CMK (cell line): ENCODE results near the gene GPS1.
"Not testable (repeated sequence)": the region's sequence is repeated elsewhere in the genome, so short reads cannot be mapped to it uniquely, and the experiment has no call there.

Experiments used
- DNase-seq: peaks from one replicate; pipeline ENCODE4 v3.0.0-alpha.2; 2010; ENCODE audit warnings: low read depth

GPS1 gene

DNA sequence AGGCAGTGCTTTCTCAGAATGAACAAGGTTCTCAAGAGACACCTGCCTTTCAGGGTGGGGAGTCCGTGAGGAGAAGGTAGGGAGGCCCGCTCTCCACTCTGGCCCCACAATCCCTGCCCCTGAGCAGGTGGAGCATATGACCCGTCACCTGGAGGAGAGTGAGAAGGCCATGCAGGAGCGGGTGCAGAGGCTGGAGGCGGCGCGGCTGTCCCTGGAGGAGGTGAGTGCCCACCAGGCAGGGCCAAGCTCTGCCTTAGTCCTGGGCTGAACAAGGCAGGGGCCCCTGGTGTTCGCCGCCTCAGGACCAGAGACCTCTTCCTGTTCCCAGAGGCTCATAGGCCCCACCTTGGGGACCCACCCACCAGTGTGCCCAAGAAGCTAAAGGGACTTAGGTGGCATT lies 22.7 kb upstream of the GPS1 start:
- no peak for DNase-seq

DNA sequence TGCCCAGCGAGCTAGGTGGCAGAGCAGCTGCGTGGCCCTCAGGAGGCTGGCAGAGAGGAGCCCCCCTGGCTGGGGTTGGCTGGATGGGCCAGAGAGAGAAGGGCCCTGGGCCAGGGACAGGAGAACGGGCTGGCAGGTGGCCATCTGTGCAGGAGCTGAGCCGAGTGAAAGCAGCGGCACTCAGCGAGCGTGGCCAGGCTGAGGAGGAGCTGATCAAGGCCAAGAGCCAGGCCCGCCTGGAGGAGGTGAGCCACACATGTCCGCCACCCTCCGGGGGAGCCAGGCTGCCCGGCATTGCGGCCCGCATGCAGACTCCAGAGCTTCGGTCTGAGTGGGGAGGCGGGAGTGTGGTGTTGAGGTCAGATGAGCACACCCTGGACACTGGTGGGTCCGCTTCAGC lies 22.3 kb upstream of the GPS1 start:
- no peak for DNase-seq

DNA sequence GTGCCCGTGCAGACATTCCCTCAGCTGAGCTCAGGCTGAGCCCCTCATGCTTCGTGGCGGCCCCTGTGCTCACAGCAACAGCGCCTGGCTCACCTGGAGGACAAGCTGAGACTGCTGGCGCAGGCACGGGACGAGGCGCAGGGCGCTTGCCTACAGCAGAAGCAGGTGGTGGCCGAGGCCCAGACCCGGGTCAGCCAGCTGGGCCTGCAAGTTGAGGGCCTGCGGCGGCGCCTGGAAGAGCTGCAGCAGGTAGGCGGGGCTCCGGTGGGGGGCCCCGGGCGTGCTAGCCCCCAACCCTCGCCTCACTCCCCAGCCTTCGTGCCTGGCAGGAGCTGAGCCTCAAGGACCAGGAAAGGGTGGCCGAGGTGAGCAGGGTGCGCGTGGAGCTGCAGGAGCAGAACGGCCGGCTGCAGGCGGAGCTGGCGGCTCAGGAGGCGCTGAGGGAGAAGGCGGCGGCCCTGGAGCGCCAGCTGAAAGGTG lies 21.7 kb upstream of the GPS1 start:
- DNase-seq: no peak

DNA sequence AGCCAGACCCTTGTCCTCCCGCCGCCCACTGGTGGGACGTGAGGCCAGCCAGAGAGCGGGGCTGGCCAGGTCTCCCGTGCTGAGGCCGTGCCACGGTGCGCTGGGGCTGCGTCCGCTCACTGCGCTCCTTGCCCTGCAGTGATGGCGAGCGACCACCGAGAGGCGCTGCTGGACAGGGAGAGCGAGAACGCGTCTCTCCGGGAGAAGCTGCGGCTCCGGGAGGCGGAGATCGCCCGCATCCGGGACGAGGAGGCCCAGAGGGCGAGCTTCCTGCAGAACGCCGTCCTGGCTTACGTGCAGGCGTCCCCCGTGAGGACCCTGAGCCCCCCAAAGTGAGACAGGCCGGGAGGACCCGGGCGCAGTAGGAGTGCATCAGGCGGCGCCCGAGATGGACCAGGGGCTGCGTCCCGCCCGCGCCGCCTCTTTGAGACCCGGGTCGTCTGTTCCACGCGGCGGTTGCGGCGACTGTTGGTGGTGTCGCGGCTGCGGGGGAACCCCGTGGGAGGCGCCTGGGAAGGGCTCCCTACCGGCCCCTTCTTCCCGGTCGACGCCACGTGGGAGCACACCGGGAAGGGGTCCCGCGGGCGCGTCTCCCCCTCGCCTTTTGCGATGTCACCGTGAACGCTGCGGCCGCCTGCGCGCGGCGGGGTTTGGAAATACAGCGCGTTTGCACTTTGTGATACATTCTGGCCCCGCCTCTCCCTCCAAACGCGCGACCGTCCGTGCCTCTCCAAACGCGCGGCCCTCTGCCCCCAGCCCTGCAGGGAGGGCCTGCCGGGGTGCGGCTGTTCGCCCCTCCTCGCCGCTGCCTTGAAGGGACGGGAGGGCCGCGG lies 21.0 kb upstream of the GPS1 start:
- DNase-seq: peak; percentile 84

DNA sequence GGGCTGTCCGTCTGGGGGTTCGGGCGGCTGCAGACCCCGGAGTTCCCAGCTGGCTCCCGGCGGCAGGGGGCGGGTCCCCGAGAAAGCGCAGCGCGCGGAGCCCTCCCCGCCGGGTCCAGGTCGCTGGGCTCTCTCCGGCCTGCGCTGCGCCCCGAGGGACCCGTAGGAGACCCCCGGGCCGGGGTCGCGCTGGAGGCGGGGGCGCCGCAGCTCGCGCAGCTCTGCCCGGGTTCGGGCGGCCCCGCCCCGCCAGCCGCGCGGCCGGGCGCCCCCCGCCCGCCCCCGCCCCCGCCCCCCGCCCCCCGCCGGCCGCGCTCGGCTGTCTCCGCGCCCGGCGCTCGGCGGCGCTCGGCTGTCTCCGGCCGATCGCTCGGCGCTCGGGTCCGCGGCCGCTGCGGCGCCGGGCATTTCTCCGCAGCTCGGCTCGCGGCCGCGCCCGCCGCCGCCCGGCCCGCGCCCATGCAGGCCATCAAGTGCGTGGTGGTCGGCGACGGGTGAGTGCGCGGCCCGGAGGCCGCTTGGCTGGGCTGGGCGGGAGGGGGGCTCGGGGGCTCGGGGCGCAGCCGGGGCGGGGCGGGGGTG lies 20.3 kb upstream of the GPS1 start, which contains the start of gene RAC3:
Gene RAC3 (plus strand): TSS at position 376 of the 582 bp plus-strand sequence. CDS start 84 bp downstream, at position 460.
- DNase-seq: no peak

DNA sequence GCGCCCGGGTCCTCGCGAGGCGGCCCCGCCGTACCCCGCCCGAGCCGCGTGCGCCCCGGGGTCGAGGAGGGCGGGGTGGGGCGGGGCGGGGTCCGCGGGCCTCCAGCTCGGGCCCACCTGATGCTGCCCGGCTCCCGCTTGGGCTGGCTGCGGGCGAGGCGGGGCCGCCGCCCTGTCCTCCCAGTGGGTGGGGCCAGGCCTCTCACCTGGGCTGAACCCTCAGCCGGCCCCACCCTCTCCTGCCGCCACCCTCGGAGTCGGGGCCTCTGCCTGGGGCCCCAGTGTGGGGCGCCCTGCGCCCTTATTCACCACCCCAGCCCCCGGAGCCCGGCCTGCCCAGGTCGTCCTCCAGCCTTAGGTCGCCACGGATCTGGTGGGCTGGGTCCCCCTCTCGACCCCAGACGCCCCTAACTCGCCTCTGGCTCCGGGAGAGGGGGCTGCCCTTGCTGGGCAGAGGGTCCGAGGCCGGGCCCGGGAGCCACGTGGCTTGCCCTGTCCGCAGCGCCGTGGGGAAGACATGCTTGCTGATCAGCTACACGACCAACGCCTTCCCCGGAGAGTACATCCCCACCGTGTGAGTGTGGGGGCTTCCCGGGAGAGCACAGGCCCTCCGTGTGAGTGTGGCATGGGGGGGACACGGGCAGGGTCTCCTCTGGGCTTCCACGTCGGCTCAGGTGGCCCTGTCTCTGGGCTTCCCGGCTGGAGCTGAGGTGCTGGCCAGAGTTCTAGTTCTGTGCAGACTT lies 19.6 kb upstream of the GPS1 start:
- no peak for DNase-seq

DNA sequence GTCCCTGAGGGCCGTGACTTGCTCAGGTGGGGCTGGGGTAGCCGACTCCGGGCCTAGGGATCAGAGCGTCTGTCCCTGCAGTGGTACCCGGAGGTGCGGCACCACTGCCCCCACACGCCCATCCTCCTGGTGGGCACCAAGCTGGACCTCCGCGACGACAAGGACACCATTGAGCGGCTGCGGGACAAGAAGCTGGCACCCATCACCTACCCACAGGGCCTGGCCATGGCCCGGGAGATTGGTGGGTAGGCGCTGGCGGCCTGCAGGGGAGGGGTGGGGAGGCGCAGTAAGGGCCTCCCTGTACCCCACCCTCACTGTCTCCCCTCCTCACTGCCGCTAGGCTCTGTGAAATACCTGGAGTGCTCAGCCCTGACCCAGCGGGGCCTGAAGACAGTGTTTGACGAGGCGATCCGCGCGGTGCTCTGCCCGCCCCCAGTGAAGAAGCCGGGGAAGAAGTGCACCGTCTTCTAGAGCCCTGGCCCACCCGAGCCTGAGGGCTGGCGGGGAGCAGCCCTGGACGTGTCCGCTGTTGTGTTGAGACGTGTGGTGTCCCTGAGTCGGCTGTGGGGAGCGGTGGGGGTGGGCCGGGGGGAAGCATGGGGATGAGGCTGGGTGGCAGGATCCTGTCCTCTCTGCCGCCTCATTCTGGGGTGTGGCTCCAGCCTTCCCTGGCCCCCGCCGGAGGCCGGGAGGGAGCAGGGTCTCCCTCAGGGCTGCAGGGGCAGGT lies 18.2 kb upstream of the GPS1 start:
- DNase-seq: no peak

DNA sequence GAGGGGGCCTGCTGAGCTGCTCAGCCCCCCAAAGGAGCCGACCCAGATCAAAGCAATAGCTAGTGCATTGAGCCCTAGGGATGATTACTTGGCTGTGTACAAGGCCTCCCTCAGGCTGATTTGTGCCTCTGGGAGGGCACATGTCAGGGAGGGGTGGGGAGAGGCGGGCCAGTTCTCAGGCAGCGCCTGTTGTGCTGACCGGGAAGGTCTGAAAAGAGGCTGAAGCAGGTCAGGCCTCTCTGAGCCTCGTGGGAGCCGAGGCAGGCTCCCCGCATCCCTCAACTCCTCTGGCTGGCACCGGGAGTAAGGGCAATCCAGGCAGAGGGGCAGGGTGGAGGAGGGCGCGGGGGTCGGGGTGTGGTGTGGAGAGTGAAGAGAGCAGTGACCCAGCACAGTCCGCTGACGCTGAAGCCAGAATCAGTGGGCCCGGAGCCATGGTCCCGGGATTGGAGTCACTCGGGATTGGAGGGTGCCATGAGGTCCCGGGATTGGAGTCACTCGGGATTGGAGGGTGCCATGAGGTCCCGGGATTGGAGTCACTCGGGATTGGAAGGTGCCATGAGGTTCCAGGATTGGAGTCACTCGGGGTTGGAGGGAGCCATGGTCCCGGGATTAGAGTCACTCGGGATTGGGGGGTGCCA lies 17.2 kb upstream of the GPS1 start:
- DNase-seq: no peak

DNA sequence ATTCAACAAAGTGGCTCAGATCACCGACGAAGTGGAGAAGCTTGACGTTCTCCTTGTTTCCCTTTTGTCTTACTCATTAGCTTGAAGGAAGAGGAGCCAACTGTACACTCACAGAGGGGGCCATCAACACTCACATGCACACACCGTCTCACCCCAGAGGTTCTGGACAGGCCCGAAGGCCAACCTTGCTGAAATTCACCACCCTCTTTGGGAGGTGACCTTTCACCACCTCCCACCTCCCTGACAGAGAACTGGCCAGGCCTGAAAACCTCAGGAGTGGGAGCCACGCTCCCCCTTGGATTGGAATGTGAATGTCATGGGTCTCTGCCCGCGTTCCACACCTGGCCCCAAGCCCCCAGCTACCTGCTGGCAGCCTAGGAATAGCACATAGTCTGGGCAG lies 16.2 kb upstream of the GPS1 start:
- DNase-seq: no peak

DNA sequence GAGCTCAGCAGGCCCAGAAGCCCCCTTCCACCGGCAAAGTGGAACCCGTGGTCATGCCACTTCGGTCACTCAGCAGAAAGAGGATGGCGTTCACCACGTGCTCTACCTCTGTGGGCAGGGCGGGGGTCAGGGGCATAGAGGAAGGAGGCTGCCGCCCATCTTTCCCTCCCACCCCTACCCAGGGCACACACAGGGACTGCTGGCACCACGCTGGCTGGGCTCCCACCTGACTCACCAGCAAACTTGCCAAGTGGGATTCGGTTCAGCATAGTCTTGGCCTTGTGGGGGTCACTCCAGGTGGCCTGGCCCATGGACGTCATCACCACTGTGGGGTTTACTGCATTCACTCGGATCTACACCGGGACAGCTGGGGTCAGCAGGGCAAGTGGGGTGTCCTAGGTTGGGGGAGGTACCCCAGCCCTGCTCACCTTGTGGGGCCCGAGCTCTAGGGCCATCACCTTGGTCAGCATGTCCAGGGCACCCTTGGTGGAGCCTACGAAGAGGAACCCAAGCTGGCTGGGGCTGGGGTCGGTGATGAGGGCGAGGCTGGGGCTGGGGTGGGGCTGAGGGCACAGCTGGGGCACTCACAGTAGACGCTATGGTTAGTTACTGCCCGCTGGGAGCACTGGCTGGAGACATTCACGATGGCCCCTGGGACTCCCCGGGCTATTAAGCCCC lies 15.6 kb upstream of the GPS1 start:
- DNase-seq: no peak

DNA sequence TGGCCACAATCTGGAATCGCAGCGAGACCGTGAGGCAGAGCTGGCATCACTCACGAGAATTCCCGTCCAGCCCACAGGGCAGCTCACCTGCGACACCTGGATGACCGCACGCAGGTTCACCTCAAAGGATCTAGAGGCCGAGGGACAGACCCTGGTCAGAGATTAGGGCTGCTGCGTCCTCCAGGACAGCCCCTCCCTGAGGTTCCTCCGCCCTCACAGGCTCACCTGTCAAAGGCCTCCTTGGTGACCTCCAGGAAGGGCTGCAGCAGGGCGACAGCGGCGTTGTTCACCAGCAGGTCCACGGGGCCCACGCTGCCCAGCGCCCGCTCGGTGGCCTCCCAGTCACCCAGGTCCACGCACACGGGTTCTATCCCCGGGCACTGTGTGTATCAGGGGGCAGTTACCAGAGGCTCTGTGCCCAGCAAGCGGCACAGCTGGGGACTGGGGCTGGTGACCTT lies 15.0 kb upstream of the GPS1 start:
- DNase-seq: no peak

DNA sequence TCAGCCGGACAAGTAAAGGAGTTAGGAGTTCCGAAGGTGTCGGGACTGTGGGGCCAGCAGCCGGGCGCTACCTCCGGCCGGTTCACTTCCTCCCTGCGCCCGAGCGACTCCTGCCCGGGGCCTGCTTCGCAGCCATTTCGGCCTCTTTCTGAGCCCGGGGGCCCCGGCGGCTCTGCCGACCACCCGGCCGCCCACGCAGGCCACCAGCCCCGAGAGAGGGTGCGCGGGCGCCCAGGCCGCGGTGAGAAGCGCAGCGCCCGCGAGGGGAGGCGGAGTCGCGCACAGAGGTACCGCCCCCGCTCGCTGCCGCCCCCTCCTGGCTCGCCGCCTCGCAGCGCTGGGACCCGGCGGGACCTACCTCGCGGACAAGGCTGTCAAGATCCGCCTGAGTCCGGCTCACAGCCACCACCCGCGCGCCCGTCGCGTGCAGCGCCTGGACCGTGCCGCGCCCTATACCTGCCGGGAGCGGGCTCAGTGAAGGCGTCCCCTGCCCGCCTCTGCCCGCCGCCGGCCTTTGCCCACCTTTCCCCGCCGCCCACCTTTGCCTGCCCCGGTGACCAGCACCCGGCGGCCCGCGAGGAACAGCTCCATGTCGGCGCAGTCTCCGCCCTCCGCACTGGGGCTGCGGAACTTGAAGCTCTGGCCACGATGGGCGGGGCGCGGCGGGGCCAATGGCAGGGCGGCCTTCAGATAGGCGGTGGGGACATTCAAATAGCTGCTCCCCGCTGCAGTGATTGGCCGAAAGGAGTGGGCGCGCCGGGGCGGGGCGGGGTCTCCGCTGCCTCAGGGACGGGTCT lies 14.4 kb upstream of the GPS1 start, which contains the start of gene DCXR:
Gene DCXR (minus strand): TSS at position 606 of the 797 bp plus-strand sequence. CDS start 15 bp downstream, at position 591.
- peak; percentile 86 for DNase-seq

DNA sequence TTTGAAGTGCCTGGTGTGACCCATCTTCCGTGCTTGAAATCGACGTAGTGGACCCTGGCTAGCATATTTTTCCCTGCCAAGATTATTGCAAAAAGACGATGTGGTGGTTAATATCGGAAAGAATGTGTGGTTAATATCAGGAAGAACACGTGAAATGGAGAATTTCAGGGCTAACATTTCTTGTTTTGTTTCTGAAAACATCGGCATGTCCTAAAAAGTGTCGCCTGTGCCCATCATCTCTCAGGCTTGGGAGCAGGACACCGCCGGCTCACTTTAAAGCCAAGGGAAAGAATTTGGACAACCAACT lies 13.9 kb upstream of the GPS1 start:
- DNase-seq: no peak

DNA sequence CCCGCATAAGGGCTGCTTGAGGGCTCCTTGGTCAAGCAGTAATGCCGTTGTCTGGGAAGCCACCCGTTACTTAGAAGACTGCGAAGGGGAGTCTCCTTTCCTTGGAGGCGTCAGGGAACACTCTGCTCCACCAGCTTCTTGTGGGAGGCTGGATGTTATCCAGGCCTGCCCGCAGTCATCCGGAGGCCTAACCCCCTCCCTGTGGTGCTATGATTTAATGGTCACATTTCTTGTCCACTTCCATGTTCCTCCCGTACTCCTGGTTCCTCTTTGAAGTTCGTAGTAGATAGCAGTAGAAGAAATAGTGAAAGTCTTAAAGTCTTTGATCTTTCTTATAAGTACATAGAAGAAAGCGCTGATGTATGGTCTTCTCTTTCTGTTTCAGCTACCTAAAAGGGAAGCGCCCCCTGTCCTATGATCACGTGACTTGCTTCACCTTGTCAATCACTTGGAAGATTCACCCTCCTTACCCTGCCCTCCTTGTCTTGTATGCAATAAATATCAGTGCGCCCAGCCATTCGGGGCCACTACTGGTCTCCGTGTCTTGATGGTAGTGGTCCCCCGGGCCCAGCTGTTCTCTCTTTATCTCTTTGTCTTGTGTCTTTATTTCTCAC lies 12.8 kb upstream of the GPS1 start:
- not testable (repeated sequence) for DNase-seq

DNA sequence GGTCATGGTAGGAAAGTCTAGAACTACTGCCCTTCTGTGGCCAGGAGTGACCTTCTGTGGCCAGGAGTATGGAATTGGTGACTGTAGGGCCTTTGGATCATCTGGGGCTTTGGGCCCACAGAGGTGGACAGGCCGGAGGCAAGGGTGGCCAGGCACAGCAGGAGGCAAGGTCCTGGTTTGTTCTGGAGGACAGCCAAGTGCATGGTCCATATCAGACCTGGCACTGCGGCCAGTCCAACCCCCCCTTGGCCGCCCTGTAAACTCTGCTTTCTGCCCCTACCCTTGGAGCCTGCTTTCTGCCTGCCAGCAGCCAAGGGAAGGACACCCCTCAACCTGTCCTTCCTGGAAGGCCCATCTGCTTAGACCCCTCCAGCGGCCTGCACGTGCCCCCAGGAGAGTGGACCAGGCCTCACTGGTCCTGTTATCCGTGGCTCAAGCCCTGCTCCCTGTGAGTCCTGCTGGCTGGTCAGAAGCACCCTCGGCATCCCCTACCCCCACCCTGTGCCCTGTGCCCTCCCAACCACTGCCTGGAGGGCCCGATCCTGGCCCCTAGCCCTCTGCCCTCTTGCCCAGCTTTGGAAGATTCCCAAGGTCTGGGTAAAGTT lies 11.9 kb upstream of the GPS1 start:
- DNase-seq: no peak

DNA sequence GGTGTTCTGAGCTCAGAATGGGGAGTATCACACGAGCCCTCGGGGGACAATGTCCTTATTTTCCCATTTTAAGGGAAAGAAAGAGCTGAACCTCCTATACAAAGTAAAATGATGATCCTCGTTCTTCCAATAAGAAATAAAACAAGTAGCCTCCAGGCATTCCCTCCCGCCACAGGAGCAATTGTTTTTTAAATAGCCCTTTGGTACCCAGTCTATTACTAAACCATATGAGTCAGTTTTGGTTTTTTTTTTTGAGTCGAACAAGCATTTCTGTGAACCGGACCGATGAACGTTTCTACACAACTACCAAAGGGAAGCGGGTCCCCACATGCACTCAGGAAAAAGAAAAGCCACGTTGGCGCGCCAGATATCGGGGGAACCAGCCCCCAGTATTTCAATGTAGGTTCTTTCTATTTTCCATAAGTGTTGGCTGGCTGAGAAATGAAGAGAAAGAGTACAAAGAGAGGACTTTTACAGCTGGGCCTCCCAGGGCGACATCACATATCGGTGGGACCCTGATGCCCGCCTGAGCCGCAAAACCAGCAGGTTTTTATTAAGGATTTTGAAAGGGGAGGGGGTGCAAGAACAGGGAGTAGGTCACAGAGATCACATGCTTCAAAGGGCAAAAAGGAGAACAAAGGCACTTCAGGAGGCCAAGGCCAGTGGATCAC lies 10.4 kb upstream of the GPS1 start:
- DNase-seq: no peak

DNA sequence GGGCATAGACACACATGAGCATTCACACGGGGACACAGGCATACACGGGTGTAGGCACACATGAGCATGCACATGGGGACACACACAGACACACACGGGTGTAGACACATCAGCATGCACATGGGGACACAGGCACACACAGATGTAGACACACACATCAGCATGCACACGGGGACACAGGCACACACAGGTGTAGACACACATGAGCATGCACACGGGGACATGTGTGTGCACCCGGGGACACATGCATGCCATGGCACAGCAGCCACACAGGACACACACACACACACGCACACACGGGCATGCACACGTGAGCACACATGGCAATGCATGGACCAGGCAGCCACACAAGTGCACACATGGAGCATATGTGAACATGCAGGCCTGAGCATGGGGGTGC lies 9.0 kb upstream of the GPS1 start:
- no peak for DNase-seq

DNA sequence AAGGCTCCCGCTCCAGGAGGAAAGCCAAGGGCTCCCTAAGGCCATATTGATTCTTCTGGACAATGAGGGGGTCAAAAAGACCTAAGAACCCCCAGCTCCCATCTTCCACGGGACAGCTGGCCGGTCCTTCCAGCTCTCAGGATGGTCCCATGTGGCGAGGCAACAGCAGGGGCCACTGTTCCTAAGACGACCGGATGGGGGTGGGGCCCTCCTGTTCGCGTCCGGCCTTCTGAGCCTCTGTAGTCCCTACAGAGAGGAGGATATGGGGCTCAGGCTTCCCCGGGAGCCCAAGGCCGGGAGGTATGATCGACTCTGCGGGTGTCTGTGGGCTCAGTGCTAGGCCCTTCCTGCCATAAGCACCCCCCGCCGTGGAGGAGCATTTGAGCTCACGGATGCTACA lies 8.2 kb upstream of the GPS1 start:
- DNase-seq: no peak
